GM15510 (cell line): Measurements from ENCODE around the gene PHETA2.

Source experiments
- POLR2A ChIP-seq: IDR thresholded peaks from 3 replicates; pipeline ENCODE4 v1.6.1; 2011; ENCODE audit warnings: borderline replicate concordance; ENCODE audit not compliant: insufficient read length; ENCODE audit errors: extremely low read depth

Gene PHETA2

DNA sequence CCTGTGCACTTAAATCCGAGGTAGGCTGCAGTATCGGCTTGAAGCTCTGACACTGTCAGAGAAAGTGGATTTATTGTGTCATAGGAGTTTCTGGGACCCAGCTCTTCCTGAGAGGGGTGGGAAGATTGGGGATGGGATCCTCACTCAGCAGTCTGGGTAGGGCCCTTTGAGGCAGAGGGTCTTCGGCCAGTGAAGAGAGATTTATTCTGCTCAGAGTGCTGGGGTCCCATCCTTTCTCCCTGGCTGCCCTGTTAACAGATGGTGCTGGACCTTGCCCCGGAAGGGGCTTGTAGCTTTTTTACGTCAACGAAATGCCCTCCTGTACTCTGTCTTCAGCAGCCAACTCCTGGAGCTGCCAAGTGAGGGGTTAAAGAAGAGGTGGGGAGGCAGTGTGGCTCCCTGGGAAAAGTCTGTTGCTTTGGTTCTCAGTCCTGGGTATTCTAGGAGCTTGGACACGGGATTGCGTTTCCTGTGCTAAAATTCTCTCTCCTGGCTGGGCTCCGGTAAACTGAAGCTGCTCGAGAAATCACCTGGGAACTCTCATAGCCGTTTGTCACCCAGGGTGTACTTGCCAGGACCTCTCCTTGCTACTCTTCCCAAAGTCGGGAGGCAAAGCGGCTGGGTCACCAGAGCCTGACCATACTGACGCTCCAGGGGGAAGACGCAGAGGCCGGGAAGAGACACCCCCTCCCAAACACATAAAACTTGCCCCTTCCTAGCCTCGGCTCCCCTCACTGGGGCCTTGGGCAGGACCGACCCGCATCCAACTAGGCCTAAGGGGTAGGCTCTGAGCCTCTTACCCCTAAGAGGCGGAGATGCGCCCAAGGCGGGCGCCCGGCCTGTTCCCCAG is 4.6 kb downstream of the PHETA2 start:
- TF ChIP-seq POLR2A = no peak

DNA sequence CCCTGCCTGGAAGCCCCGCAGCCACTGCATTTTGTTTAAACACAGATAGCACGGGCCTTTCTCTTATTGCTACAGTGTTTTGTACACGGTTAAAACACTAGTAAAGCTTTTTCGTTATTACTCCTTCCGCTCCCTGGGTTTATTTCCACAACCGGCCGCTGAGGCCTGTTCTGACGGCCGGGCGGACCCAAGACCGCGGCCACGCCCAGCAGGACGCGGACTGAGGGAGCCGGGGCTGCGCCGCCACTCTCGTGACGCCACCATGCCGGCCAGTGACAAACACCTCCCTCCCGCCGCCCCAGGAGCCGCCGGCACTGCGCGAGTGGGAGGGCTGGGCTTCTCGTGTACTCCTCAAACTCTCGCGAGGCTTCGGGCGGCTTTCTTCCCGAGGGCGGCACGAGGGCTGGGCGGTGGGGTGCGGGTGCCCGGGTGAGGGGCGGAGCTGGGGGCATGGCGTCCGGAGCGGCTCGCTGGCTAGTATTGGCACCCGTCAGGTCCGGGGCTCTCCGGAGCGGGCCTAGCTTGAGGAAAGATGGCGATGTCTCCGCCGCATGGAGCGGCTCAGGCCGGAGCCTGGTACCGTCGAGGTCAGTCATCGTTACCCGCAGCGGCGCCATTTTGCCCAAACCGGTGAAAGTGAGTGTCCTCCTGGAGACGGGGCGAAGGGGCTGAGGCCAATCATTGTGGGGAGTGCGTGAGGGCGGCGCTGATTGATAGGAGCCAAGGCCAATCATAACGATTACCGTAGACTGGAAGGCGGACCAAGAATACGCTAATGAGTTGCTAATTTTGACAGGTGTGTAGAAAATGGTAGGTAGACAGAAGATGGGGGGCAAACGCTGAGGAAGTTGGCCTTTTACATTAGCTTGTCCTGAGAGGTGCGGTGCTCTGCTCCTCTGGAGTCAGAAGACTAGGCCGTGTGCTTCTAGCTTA is 5.5 kb downstream of the PHETA2 start, which contains the start of gene SMDT1:
Gene SMDT1, plus strand, starts transcription at position 382 of the 933 bp plus-strand sequence. Its CDS starts 69 bp downstream, at position 451.
- peak; percentile 83 for TF ChIP-seq POLR2A

DNA sequence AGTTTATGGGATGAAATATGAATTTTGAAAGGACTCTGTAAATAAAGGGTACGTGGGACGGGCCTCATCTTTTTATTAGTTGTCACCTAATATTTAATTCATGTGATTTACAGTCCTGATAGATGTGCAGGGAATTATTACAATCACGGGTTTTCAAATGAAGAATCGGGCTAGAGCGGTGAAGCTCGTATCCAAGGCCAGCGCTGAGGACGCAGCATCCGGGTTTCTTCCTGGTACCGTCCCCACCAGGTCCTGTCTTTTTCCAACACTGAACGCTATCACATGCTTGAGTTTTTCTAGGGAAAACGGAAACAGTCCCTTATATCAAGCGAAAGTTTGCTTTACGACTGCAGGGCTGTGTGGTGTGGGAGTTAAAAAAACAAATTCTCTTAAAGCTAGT is 6.2 kb downstream of the PHETA2 start:
- TF ChIP-seq POLR2A = no peak

DNA sequence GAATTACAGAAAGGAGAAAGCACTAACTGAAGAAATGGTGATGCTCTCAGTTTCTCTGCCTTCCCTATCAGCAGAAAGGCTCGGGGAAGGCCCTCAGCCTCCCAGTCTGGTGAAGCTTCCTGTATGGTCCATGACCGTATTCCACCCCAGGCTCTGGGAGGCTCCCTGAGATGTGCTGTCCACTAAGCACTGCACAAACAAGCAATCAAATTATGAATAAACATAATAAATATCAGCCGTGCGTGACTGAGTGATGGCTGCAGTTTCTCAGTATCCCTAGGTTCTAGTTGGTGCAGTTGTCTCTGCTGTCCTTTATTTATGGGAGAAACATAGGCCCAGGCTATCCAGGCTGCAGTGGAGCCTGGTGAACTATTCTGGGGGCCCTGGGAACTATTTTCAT is 9.1 kb downstream of the PHETA2 start:
- no peak for TF ChIP-seq POLR2A

DNA sequence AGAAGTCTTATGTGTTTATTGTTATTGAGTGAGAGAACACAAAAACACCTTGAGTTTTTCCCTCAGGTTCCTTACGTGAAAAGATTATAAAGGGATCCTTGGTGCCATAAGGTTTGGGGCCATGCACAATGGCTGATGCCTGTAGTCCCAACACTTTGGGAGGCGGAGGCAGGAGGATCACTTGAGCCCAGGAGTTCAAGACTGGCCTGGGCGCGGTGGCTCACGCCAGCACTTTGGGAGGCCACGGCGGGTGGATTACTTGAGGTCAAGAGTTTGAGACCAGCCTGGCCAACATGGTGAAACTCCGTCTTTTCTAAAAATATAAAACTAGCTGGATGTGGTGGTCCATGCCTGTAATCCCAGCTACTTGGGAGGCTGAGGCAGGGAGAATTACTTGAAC is 10.8 kb downstream of the PHETA2 start:
- TF ChIP-seq POLR2A = no peak

DNA sequence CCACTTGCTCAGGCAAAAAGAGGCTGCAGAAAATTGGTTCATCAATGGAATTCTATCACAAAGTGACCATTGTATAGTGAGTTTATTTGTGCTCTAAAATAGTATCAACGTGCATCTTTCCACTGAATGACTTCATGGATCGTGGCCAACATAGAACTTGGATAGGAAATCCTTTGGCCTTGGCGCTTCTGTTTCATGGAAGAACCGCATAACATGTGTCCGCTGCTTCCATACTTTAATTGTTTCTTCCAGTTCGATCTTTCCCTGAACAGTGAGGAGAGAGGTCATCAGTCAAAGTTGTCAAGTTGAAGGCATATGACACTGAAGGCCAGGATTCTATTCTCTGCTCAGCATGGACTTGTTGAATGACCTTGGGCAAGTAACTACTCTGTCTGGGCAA is 12.0 kb downstream of the PHETA2 start:
- no peak for TF ChIP-seq POLR2A

DNA sequence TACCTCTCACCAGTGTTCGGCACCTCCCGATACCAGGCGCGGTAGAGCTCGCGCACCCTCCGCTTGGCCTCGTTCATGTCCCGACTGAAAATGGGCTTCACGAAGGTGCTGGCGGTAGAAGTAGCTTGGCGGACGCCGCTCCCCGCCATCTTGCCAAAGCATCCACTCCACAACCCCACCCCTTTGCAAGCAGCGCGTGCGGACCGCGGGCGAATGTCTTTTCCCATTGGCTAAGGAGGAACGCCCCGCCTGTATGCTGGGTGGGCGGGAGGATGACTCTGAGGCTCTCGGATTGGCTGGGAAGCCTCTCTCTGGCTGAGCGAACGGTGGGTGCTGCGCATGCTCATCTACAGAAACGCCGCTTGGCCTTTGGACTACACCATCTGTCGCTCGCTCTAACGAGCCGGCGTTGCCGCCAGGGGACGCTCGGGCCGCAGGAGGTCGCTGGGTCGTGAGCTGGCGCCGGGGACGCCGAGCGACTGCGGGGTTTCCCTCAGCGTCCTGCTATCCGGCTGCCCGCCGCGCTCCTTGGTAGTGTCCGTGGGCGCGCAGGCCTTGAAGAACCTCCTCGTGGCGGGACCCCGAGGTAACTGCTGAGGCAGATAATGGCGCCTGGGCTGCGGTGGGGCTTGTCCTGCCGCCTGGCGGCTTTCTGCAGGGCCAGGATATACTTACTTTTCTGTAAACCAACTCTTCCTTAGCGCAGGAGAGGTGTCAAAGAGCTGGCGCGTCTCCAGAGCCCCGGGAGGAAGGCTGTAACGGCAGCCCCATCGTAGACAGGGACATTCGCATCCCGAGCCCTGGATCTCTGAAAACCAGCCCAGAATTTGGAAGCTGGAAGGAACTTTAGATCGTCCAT is 16.8 kb downstream of the PHETA2 start, which contains the start of gene NDUFA6:
Gene NDUFA6, minus strand, starts transcription at position 177 of the 859 bp plus-strand sequence. Its CDS starts 28 bp downstream, at position 149.
- peak; percentile 77 for TF ChIP-seq POLR2A

DNA sequence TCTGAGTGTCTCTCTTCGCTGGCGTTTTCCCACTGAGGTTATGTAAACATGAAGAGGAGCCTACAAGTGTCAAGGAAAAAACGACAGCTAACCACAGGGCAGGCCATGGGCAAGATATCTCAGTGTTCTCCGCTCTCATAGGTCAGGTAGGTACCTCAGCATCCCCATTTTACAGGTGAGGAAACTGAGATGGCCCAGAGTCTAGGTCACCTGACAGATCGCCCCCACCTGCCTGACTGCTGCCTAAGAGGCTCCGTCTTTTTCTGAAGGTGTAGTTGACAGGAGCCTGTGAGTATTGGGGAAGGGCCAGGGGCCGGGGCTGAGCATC is 17.4 kb downstream of the PHETA2 start:
- no peak for TF ChIP-seq POLR2A

DNA sequence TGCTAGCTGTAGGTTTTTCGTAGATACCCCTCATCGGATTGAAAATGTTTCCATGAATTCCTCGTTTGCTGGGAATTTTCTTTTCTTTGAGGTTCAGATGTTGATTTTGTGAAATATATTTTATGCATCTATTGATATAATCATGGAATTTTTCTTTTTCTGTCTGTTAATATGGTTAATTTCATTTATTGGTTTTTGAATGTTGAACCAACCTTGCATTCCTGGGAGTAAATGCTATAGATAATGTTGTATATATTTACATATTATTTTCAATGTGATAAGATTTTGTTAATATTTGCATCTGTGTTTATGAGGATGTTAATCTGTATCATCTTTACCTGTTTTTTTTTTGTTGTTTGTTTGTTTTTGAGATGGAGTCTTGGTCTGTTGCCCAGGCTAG is 27.2 kb downstream of the PHETA2 start:
- no peak for TF ChIP-seq POLR2A

DNA sequence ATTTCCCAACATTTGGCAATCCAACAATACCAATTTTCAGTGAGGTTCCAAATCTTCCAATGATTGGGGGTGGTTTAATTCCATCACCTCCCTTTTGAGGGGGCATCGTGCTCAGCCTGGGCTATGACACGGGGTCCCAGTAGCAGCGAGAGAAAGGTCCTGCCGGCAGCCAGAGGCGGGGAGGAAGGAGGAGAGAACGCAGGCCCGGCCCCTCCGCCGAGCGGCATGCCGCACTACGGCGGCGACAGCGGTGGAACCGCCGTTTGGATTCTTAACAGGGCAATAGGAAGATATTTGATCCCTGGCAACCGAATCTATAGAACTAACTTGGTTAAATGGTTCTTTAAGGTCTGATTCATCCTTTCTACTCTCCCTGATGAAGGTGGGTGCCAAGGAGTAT is 34.8 kb downstream of the PHETA2 start:
- no peak for TF ChIP-seq POLR2A

DNA sequence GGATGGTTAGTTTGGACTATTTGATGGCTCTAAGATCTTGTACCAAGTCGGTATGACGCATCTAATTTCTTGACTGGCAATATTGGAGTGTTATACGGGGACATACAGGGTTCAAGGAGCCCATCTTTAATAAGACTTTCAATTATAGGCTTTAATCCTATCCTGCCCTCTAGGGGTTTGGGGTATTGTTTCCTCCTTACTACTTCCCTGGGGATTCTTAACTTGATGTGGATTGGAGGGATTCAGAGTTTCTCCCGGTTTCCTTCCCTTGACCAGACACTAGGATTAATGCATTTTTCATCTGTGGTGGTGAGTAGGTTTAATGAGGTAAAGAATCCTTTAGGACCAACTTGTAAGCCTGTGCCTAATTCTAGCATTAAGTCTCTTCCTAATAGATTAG is 37.8 kb downstream of the PHETA2 start:
- no peak for TF ChIP-seq POLR2A

DNA sequence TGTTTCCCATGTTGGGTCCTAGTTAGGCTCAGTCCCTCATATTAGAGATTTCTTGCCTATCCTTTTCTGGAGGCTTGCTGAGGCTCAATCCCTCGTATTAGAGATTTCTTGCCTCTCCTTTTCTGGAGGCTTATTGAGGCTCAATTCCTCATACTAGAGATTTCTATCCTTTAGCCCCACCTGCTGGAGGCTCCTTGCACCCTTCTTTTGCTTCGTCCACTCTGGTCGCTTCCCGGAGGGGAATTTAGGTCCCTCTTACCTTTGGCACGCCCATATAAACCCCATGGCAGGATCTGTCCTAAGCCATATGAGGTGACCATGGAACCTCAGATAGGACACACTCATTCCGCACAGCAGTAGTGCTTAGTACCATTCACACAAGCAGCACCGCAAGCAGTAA is 40.7 kb downstream of the PHETA2 start:
- TF ChIP-seq POLR2A = no peak

DNA sequence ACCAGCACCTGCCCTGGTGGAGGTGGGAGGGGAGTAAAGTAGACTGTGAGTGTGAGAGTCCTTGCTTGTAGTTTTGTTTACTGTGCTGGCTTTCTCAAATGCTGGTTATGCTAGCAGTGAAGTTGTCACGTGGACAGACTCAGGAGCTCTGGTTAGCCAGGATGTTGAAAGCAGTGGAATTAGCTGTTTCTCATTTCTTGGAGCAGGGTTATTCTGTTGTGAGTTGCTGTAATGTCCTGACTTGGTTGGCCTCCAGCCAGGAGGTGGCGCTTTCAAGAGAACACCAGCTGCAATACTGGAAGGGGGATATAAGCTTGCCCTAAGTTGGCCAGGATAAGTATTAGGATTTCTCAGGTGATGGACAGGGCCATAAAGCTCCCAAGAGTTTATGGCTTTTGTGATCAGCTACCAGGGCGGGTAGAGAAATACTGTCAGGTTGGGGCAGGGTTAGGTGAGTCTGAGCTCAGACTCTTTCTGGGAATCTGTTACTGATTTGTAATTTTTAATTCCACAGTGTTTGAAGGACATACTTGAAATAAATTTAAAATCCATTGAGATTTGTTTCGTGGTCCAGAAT is 42.9 kb downstream of the PHETA2 start:
- no peak for TF ChIP-seq POLR2A

DNA sequence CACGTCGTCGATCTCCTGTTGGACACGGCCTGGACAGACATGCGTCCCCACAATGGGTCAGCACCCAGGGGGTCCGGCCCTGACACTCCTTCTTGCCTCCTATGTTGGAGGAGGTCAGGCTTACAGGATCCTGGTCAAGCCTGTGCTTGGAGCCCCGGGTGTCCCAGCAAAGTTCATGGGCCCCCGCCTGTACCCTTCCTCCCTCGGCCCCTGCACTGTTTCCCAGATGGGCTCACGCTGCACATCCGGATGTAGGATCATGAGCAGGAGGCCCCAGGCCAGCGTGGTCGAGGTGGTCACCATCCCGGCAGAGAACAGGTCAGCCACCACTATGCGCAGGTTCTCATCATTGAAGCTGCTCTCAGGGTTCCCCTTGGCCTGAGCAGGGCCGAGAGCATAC is 53.6 kb downstream of the PHETA2 start:
- no peak for TF ChIP-seq POLR2A
